Transverse colon (tissue), 4 donors: ENCODE data around the gene VEGFA.

Experiments used
- CTCF ChIP-seq, 5 experiments: fragments of 200-600 bp in 3 of 5; fragments of 450-650 bp in 2 of 5; sonication (generic) in 3 of 5; IDR thresholded peaks; 1 replicate in 2 of 5; 2 replicates in 3 of 5; pipeline ENCODE4 v1.5.1; 2016 to 2017; ENCODE audit warnings: antibody characterized with exemption in 5 of 5, inconsistent platforms in 3 of 5, mild to moderate bottlenecking in 2 of 5, moderate library complexity in 1 of 5
- EP300 ChIP-seq: sonication (generic); formaldehyde crosslinking; IDR thresholded peaks from one replicate; pipeline ENCODE4 v1.6.1; 2017; ENCODE audit warnings: antibody characterized with exemption, low read depth
- POLR2A ChIP-seq: fragments of 450-650 bp; IDR thresholded peaks from one replicate; pipeline ENCODE4 v1.6.1; 2016; ENCODE audit warnings: antibody characterized with exemption, mild to moderate bottlenecking, moderate library complexity
- POLR2AphosphoS5 ChIP-seq, 3 donors: sonication (generic); formaldehyde crosslinking; IDR thresholded peaks; one replicate each; pipeline ENCODE4 v1.6.1; 2016; ENCODE audit warnings: antibody characterized with exemption in 3 of 3

- no peak for TF ChIP-seq CTCF (IDR thresholded peaks at IDR 0.05)
- no peak for TF ChIP-seq POLR2AphosphoS5 (IDR thresholded peaks at IDR 0.05)
- TF ChIP-seq POLR2A = no peak
- TF ChIP-seq EP300 = no peak
Observed at GRCh38 chr6:43776115-43776798, 6.2 kb downstream of the VEGFA start.
